ENCODE measurements around the gene TSPEAR. TPM values are rescaled to one million over a fixed set of nuclear protein-coding genes. Genes with fewer than 3 reads are reported as not detected.

Gene TSPEAR
- total RNA-seq, 1 experiment from 2014 or later: 2.1 TPM

DNA sequence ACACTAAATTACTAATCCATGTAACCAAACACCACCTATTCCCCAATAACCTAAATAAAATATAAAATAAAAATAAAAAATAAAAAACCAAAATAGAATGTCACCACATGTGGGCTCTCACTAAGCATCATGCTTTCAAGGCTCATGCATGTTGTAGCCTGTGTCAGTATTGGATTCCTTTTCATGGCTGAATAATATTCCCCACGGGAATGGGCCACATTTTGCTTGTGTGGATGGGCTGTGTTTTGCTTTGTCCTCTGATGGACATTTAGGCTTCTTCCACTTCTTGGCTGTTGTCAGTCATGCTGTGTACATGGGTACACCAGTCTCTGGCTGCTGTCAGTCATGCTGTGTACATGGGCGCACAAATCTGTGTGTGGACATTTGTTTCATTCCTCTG lies 122.3 kb downstream of the TSPEAR start (continued):
- TF ChIP-seq, protein P1, sequence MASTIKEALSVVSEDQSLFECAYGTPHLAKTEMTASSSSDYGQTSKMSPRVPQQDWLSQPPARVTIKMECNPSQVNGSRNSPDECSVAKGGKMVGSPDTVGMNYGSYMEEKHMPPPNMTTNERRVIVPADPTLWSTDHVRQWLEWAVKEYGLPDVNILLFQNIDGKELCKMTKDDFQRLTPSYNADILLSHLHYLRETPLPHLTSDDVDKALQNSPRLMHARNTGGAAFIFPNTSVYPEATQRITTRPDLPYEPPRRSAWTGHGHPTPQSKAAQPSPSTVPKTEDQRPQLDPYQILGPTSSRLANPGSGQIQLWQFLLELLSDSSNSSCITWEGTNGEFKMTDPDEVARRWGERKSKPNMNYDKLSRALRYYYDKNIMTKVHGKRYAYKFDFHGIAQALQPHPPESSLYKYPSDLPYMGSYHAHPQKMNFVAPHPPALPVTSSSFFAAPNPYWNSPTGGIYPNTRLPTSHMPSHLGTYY (CRISPR knock-in tag; IDR thresholded peaks at IDR 0.05): no peak
- TF ChIP-seq JUN (CRISPR knock-in tag; IDR thresholded peaks at IDR 0.05): no peak
- TF ChIP-seq FOXK1 (CRISPR knock-in tag; IDR thresholded peaks at IDR 0.05): no peak
- TF ChIP-seq, protein P2, sequence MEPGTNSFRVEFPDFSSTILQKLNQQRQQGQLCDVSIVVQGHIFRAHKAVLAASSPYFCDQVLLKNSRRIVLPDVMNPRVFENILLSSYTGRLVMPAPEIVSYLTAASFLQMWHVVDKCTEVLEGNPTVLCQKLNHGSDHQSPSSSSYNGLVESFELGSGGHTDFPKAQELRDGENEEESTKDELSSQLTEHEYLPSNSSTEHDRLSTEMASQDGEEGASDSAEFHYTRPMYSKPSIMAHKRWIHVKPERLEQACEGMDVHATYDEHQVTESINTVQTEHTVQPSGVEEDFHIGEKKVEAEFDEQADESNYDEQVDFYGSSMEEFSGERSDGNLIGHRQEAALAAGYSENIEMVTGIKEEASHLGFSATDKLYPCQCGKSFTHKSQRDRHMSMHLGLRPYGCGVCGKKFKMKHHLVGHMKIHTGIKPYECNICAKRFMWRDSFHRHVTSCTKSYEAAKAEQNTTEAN (CRISPR knock-in tag; IDR thresholded peaks at IDR 0.05): no peak
- TF ChIP-seq, protein P3, sequence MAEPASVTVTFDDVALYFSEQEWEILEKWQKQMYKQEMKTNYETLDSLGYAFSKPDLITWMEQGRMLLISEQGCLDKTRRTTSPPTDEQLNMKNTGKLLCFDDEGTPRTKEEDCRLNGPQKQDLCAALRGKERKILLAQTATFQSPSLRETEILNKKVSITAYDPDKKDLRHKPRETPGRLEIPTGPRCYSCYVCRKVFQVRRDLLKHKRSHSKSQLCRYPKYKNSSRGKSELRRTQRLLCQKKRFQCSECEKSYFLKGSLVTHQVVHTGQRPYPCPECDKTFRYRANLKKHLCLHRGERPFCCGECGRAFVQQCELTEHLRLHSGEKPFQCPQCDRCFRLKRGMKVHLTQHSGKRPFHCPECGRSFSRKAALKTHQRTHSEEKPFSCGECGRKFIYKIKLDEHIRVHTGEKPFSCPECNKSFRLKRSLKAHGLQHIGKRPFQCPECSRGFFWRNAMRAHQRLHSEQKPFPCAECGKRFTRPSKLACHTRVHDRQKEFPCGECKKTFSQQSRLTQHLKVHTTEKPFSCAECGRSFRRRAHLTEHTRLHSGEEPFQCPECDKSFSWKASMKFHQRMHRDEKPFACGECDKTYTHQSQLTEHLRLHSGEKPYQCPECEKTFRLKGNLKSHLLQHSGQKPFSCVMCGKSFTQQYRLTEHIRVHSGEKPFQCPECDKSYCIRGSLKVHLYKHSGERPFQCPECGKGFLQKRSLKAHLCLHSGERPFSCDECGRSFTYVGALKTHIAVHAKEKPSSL (CRISPR knock-in tag; conservative IDR thresholded peaks at IDR 0.05): no peak

DNA sequence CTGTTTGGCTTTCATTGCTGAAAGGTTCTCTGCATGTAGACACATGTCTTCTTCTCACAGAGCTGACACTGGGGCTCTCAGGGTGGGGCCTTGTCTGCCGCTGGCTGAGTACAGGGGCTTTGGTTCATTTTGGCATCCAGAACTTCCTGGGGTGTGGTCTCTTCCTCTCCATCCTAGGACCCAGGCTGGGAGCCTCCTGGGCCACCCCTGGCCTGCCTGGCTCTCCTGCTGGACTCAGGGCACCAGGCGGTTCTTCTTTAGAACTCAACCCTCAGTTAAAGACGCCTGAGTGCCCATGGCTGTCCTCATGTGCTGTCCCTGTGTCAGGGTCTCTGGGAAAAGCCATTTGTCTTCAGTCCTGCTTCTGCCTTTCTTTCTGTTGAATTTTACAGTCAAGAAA lies 125.5 kb downstream of the TSPEAR start:
- Mint-ChIP-seq H3K36me3 (peaks cover 6% of the 10 kb centered on the region; the same call in 1 of the 2 replicates), H3K27ac (no peak overlapping the region), H3K9me3 (peaks cover 39% of the 10 kb centered on the region), H3K4me1 (no peaks in the 10 kb centered on the region; the same call in 1 of the 2 replicates), H3K4me3 (no peak overlapping the region), H3K27me3 (ENCODE audit: low read depth) (peaks cover 3% of the 10 kb centered on the region; the same call in 1 of the 2 replicates)
- ChIA-PET CTCF (no interaction called here), POLR2A (no interaction called here)
- TF ChIP-seq ZNF121 (CRISPR knock-in tag; IDR thresholded peaks at IDR 0.05) (no peak), FOXK1 (CRISPR knock-in tag; IDR thresholded peaks at IDR 0.05) (no peak), EMX1 (CRISPR knock-in tag; IDR thresholded peaks at IDR 0.05) (no peak), TCF7 (CRISPR knock-in tag; IDR thresholded peaks at IDR 0.05; ENCODE audit: low read depth) (no peak), CBFB (CRISPR knock-in tag; IDR thresholded peaks at IDR 0.05; ENCODE audit: low read depth) (no peak), ZNF423 (CRISPR knock-in tag; IDR thresholded peaks at IDR 0.05) (no peak)
- ATAC-seq (no peak), DNase-seq (ENCODE audit: low spot score) (no peak)

DNA sequence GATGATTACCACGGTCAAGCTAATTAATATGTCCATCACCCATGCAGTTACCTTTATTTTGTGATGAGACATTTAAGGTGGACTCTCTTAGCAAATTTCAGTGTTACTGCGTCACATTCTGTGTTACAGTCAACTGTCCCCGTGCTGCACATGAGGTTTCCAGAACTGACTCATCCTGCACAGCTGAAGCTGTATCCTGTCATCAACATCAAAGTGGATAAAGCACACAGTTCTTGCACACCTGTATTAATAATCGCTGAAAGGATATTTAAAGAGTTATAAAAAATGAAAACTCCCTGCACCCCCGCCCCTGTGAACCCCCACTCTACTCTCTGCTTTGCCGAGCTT lies 127.6 kb downstream of the TSPEAR start:
- ATAC-seq (no peak), DNase-seq (ENCODE audit: low spot score) (no peak)
- H3K36me3 Mint-ChIP-seq: peaks cover 6% of the 10 kb centered on the region; the same call in 1 of the 2 replicates
- peaks cover 6% of the 10 kb centered on the region; the same call in 1 of the 2 replicates for H3K4me1 Mint-ChIP-seq
- peaks cover 3% of the 10 kb centered on the region; the same call in 1 of the 2 replicates for H3K27me3 Mint-ChIP-seq (ENCODE audit: low read depth)
- ChIA-PET POLR2A (no interaction called here), CTCF (no interaction called here)
- no peak overlapping the region for H3K27ac Mint-ChIP-seq
- H3K9me3 Mint-ChIP-seq: peaks cover 36% of the 10 kb centered on the region
- no peak overlapping the region for H3K4me3 Mint-ChIP-seq
- TF ChIP-seq, protein P4, sequence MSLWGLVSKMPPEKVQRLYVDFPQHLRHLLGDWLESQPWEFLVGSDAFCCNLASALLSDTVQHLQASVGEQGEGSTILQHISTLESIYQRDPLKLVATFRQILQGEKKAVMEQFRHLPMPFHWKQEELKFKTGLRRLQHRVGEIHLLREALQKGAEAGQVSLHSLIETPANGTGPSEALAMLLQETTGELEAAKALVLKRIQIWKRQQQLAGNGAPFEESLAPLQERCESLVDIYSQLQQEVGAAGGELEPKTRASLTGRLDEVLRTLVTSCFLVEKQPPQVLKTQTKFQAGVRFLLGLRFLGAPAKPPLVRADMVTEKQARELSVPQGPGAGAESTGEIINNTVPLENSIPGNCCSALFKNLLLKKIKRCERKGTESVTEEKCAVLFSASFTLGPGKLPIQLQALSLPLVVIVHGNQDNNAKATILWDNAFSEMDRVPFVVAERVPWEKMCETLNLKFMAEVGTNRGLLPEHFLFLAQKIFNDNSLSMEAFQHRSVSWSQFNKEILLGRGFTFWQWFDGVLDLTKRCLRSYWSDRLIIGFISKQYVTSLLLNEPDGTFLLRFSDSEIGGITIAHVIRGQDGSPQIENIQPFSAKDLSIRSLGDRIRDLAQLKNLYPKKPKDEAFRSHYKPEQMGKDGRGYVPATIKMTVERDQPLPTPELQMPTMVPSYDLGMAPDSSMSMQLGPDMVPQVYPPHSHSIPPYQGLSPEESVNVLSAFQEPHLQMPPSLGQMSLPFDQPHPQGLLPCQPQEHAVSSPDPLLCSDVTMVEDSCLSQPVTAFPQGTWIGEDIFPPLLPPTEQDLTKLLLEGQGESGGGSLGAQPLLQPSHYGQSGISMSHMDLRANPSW (CRISPR knock-in tag; conservative IDR thresholded peaks at IDR 0.05; ENCODE audit: low read depth): no peak
- TF ChIP-seq EMX1 (CRISPR knock-in tag; IDR thresholded peaks at IDR 0.05) (no peak), FOXK1 (CRISPR knock-in tag; IDR thresholded peaks at IDR 0.05) (no peak), ETV6 (CRISPR knock-in tag; IDR thresholded peaks at IDR 0.05) (no peak), TCF7 (CRISPR knock-in tag; IDR thresholded peaks at IDR 0.05; ENCODE audit: low read depth) (no peak)
- TF ChIP-seq, protein P5, sequence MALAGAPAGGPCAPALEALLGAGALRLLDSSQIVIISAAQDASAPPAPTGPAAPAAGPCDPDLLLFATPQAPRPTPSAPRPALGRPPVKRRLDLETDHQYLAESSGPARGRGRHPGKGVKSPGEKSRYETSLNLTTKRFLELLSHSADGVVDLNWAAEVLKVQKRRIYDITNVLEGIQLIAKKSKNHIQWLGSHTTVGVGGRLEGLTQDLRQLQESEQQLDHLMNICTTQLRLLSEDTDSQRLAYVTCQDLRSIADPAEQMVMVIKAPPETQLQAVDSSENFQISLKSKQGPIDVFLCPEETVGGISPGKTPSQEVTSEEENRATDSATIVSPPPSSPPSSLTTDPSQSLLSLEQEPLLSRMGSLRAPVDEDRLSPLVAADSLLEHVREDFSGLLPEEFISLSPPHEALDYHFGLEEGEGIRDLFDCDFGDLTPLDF (CRISPR knock-in tag; IDR thresholded peaks at IDR 0.05): no peak
- TF ChIP-seq, protein P6, sequence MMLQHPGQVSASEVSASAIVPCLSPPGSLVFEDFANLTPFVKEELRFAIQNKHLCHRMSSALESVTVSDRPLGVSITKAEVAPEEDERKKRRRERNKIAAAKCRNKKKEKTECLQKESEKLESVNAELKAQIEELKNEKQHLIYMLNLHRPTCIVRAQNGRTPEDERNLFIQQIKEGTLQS (CRISPR knock-in tag; conservative IDR thresholded peaks at IDR 0.05): no peak
- TF ChIP-seq, protein P7, sequence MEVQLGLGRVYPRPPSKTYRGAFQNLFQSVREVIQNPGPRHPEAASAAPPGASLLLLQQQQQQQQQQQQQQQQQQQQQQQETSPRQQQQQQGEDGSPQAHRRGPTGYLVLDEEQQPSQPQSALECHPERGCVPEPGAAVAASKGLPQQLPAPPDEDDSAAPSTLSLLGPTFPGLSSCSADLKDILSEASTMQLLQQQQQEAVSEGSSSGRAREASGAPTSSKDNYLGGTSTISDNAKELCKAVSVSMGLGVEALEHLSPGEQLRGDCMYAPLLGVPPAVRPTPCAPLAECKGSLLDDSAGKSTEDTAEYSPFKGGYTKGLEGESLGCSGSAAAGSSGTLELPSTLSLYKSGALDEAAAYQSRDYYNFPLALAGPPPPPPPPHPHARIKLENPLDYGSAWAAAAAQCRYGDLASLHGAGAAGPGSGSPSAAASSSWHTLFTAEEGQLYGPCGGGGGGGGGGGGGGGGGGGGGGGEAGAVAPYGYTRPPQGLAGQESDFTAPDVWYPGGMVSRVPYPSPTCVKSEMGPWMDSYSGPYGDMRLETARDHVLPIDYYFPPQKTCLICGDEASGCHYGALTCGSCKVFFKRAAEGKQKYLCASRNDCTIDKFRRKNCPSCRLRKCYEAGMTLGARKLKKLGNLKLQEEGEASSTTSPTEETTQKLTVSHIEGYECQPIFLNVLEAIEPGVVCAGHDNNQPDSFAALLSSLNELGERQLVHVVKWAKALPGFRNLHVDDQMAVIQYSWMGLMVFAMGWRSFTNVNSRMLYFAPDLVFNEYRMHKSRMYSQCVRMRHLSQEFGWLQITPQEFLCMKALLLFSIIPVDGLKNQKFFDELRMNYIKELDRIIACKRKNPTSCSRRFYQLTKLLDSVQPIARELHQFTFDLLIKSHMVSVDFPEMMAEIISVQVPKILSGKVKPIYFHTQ (CRISPR knock-in tag; IDR thresholded peaks at IDR 0.05): no peak
- TF ChIP-seq, protein P8, sequence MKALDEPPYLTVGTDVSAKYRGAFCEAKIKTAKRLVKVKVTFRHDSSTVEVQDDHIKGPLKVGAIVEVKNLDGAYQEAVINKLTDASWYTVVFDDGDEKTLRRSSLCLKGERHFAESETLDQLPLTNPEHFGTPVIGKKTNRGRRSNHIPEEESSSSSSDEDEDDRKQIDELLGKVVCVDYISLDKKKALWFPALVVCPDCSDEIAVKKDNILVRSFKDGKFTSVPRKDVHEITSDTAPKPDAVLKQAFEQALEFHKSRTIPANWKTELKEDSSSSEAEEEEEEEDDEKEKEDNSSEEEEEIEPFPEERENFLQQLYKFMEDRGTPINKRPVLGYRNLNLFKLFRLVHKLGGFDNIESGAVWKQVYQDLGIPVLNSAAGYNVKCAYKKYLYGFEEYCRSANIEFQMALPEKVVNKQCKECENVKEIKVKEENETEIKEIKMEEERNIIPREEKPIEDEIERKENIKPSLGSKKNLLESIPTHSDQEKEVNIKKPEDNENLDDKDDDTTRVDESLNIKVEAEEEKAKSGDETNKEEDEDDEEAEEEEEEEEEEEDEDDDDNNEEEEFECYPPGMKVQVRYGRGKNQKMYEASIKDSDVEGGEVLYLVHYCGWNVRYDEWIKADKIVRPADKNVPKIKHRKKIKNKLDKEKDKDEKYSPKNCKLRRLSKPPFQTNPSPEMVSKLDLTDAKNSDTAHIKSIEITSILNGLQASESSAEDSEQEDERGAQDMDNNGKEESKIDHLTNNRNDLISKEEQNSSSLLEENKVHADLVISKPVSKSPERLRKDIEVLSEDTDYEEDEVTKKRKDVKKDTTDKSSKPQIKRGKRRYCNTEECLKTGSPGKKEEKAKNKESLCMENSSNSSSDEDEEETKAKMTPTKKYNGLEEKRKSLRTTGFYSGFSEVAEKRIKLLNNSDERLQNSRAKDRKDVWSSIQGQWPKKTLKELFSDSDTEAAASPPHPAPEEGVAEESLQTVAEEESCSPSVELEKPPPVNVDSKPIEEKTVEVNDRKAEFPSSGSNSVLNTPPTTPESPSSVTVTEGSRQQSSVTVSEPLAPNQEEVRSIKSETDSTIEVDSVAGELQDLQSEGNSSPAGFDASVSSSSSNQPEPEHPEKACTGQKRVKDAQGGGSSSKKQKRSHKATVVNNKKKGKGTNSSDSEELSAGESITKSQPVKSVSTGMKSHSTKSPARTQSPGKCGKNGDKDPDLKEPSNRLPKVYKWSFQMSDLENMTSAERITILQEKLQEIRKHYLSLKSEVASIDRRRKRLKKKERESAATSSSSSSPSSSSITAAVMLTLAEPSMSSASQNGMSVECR (CRISPR knock-in tag; IDR thresholded peaks at IDR 0.05; ENCODE audit: borderline replicate concordance): no peak
